Fibroblast of mammary gland (primary cell): ENCODE results near the gene CHRM5.
A peak's percentile ranks its signal among the peaks of the same experiment; 100 is the strongest.
"Not testable (repeated sequence)": the region's sequence is repeated elsewhere in the genome, so short reads cannot be mapped to it uniquely, and the experiment has no call there.

Experiments
- DNase-seq: peaks from one replicate; pipeline ENCODE4 v3.0.0-alpha.2; 2010; ENCODE audit warnings: low read depth
- H3K4me3 ChIP-seq: 2 replicates; pipeline ENCODE4 v1.5.1; 2011; ENCODE audit warnings: low read depth, mild to moderate bottlenecking, low read length, moderate library complexity; ENCODE audit not compliant: control insufficient read depth
- CTCF ChIP-seq: conservative IDR thresholded peaks from 2 replicates; pipeline ENCODE4 v1.5.1; 2011; ENCODE audit warnings: low read depth, low read length, inconsistent platforms; ENCODE audit not compliant: control insufficient read depth, insufficient read depth

Gene CHRM5

GRCh38 chr15:34047893-34048775 lies 79.8 kb downstream of the CHRM5 start:
- TF ChIP-seq CTCF, result no peak
- no peak overlapping the region for H3K4me3 ChIP-seq
- peak; percentile 41 for DNase-seq

- no peak for TF ChIP-seq CTCF
- H3K4me3 ChIP-seq, result no peak overlapping the region
- peak; percentile 66 for DNase-seq
Measured at GRCh38 chr15:34049112-34049511, 80.8 kb downstream of the CHRM5 start.

GRCh38 chr15:34050385-34050784 lies 82.1 kb downstream of the CHRM5 start:
- not testable (repeated sequence) for DNase-seq, H3K4me3 ChIP-seq

- TF ChIP-seq CTCF, result no peak
- no peak for DNase-seq
- H3K4me3 ChIP-seq, result no peak overlapping the region
Measured at GRCh38 chr15:34054081-34054707, 85.9 kb downstream of the CHRM5 start.

GRCh38 chr15:34055868-34056595 lies 87.7 kb downstream of the CHRM5 start:
- H3K4me3 ChIP-seq, result no peak overlapping the region
- TF ChIP-seq CTCF, result no peak
- DNase-seq, result peak; percentile 44

- no peak overlapping the region for H3K4me3 ChIP-seq
- DNase-seq, result no peak
- no peak for TF ChIP-seq CTCF
Measured at GRCh38 chr15:34056911-34057310, 88.6 kb downstream of the CHRM5 start.

GRCh38 chr15:34059476-34059875 lies 91.2 kb downstream of the CHRM5 start:
- TF ChIP-seq CTCF, result no peak
- H3K4me3 ChIP-seq, result no peak overlapping the region
- DNase-seq, result no peak
